GM18870 (cell line): Measurements from ENCODE around the gene TYW3.
"Not testable (repeated sequence)": the region's sequence is repeated elsewhere in the genome, so short reads cannot be mapped to it uniquely, and the experiment has no call there.

Source experiments
- ATAC-seq: cut with Tn5 transposase; IDR thresholded peaks from one replicate; pipeline ENCODE4 v1.9.1; 2021; ENCODE audit warnings: moderate library complexity; ENCODE audit not compliant: unreplicated experiment

Gene TYW3

GRCh38 chr1:74729741-74730478 is 3.0 kb upstream of the TYW3 start:
- no peak for ATAC-seq

- ATAC-seq, result peak; percentile 41
Measured at GRCh38 chr1:74731399-74732052, 1.4 kb upstream of the TYW3 start.

- peak; percentile 10 for ATAC-seq
Measured at GRCh38 chr1:74732071-74732946, 643 bp upstream of the TYW3 start.

GRCh38 chr1:74733604-74734484 is 892 bp downstream of the TYW3 start:
- ATAC-seq, result peak; percentile 40

GRCh38 chr1:74737333-74737732 is 4.4 kb downstream of the TYW3 start:
- ATAC-seq, result no peak

- ATAC-seq, result not testable (repeated sequence)
Measured at GRCh38 chr1:74740307-74740980, 7.5 kb downstream of the TYW3 start.

- ATAC-seq, result not testable (repeated sequence)
Measured at GRCh38 chr1:74745247-74745646, 12.3 kb downstream of the TYW3 start.

- peak; percentile 98 for ATAC-seq
Measured at GRCh38 chr1:74748960-74749359, 16.0 kb downstream of the TYW3 start.

- no peak for ATAC-seq
Measured at GRCh38 chr1:74753104-74753503, 20.2 kb downstream of the TYW3 start.

- ATAC-seq, result no peak
Measured at GRCh38 chr1:74755475-74755874, 22.5 kb downstream of the TYW3 start.

- ATAC-seq, result not testable (repeated sequence)
Measured at GRCh38 chr1:74756650-74757049, 23.7 kb downstream of the TYW3 start.

GRCh38 chr1:74763807-74764206 is 30.9 kb downstream of the TYW3 start:
- ATAC-seq, result no peak

- ATAC-seq, result no peak
Measured at GRCh38 chr1:74766579-74766978, 33.6 kb downstream of the TYW3 start.

- no peak for ATAC-seq
Measured at GRCh38 chr1:74767490-74767889, 34.5 kb downstream of the TYW3 start.

GRCh38 chr1:74771913-74772515 is 39.1 kb downstream of the TYW3 start:
- no peak for ATAC-seq

- no peak for ATAC-seq
Measured at GRCh38 chr1:74772945-74773344, 40.0 kb downstream of the TYW3 start.

GRCh38 chr1:74773582-74773981 is 40.6 kb downstream of the TYW3 start:
- ATAC-seq, result no peak

- no peak for ATAC-seq
Measured at GRCh38 chr1:74775735-74776134, 42.8 kb downstream of the TYW3 start.

GRCh38 chr1:74777525-74777924 is 44.6 kb downstream of the TYW3 start:
- no peak for ATAC-seq

GRCh38 chr1:74779750-74780149 is 46.8 kb downstream of the TYW3 start:
- no peak for ATAC-seq
